ENCODE results near the gene ARHGAP21. TPM values are rescaled to one million over a fixed set of nuclear protein-coding genes. Genes with fewer than 3 reads are reported as not detected.
"Not testable (repeated sequence)": the region's sequence is repeated elsewhere in the genome, so short reads cannot be mapped to it uniquely, and the experiment has no call there.

The ARHGAP21 gene
- total RNA-seq, 4 donors from 2014 or later: 15.3 to 59.1 (median 37.1) TPM

DNA sequence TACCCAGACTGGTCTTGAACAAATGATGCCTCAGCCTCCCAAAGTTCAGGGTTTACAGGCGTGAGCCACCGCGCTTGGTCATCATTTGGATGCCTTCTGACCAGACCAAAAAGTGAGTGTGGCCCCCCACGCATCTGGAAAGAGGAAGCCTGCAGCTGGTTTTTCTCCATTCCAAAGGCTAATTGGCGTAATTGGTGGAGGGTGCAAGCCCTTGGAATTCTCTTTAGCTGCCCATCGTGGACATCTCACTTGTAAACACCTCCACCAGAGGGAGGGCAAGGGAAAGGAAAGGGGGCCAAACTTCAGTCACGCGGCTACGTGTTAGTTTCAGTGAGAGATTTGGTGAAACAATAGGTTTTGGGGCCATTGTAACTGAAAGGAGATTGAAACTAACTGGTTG, 4.1 kb upstream of the ARHGAP21 start:
- intact Hi-C loops (cut with DNase I): no loop called here
- Histone ChIP-seq H3K4me3 (no peak overlapping the region), H3K9me3 (no peaks in the 10 kb centered on the region), H3K4me1 (peaks cover 0 to 17% (median 0%) of the 10 kb centered on the region in 3 donors), H3K27ac (no peak overlapping the region), H3K36me3 (no peaks in the 10 kb centered on the region), H3K27me3 (no peaks in the 10 kb centered on the region)
- no peak for DNase-seq
- WGBS, 2 donors: 78 to 81% methylated on average over 6 to 7 of the region's 9 CpGs
- no peak for TF ChIP-seq POLR2A (IDR thresholded peaks at IDR 0.05)
- TF ChIP-seq, protein P1, sequence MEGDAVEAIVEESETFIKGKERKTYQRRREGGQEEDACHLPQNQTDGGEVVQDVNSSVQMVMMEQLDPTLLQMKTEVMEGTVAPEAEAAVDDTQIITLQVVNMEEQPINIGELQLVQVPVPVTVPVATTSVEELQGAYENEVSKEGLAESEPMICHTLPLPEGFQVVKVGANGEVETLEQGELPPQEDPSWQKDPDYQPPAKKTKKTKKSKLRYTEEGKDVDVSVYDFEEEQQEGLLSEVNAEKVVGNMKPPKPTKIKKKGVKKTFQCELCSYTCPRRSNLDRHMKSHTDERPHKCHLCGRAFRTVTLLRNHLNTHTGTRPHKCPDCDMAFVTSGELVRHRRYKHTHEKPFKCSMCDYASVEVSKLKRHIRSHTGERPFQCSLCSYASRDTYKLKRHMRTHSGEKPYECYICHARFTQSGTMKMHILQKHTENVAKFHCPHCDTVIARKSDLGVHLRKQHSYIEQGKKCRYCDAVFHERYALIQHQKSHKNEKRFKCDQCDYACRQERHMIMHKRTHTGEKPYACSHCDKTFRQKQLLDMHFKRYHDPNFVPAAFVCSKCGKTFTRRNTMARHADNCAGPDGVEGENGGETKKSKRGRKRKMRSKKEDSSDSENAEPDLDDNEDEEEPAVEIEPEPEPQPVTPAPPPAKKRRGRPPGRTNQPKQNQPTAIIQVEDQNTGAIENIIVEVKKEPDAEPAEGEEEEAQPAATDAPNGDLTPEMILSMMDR (IDR thresholded peaks at IDR 0.05): no peak

DNA sequence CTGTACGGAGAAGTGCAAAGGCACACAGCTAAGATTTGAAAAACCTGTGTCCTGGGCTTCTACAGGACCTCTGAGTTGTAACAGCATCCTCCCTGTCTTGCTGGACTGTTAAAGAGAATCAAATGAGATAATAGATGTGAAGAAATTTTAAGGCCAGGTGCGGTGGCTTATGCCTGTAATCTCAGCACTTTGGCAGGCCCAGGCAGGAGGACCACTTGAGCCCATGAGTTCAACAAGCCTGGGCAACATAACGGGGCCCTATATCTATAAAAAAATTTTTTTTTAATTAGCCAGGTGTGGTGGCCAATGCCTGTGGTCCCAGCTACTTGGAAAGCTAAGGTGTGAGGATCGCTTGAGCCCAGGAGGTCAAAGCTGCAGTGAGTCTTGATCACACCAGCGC, 2.9 kb upstream of the ARHGAP21 start:
- no peak for TF ChIP-seq POLR2A (IDR thresholded peaks at IDR 0.05)
- TF ChIP-seq, protein P1 (IDR thresholded peaks at IDR 0.05): no peak
- Histone ChIP-seq H3K4me3 (no peak overlapping the region), H3K27ac (no peak overlapping the region), H3K36me3 (no peaks in the 10 kb centered on the region), H3K27me3 (no peaks in the 10 kb centered on the region), H3K9me3 (no peaks in the 10 kb centered on the region), H3K4me1 (peaks cover 0 to 21% (median 0%) of the 10 kb centered on the region in 3 donors)
- WGBS, 2 donors: 77 to 91% methylated on average over 4 to 5 of the region's 5 CpGs
- DNase-seq: no peak
- intact Hi-C loops (cut with DNase I): no loop called here

DNA sequence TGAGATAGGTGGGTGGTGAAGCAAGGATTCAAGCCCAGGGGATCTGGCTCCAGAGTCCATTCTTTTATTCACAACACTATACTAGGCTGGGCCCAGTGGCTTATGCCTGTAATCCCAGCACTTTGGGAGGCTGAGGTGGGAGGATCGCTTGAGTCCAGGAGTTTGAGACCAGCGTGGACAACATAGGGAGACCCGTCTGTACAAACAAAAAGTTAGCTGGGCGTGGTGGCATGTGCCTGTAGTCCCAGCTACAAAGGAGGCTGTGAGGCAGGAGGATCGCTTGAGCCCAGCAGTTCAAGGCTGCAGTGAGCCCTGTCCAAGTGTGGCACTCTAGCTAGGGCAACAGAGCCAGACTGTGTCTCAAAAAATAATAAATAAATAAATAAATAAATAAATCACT, 2.3 kb upstream of the ARHGAP21 start:
- DNase-seq; H3K27me3 ChIP-seq; H3K9me3 ChIP-seq; H3K27ac ChIP-seq; intact Hi-C loops (cut with DNase I); H3K36me3 ChIP-seq; H3K4me3 ChIP-seq: not testable (repeated sequence)
- 91 to 98% methylated on average over 5 of the region's 5 CpGs for WGBS, 2 donors
- peaks cover 0 to 24% (median 0%) of the 10 kb centered on the region in 3 donors for H3K4me1 ChIP-seq

DNA sequence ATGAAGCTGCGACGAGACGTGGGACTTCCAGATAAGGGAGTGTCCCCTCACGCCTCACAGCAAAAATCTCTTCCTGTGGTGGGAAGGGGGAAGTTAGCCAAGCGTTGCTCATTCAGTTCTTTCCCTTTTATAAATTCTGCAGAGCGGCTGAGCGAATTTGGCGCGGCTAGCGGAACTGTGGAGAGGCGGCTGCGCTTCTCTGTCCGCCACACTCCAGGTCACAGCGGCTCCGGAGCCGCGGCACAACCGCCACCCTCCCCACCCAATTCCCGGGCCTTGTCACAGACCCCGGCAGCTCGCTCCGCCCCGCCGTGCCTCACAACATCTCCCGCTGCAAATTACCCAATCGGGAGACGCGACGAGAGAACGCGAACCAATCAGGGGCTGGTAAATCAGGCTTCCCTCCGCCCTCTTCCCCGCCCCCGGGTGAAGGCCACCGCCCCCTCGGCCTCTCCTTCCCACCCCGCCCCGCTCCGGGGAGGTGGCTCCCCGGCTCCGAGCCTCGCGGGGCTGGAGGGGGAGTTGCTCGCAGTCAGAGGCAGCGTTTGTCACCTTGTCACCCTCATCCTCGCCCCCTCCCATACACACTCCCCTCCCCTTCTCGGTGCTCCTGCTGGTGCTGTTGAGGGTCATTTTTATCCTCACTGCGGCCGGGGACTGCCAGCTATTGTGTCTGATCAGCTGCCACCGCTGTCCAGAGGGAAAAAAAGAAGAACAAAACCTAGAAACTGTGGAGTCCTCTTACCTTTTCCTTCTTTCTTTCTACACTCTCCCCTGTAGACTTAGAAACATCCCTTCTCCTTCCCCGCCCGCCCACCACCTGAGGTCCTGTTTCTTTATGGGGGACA, 918 bp upstream of the ARHGAP21 start:
- Histone ChIP-seq H3K27ac (peak overlapping the region; percentile 96 to 98 (median 98)), H3K9me3 (no peaks in the 10 kb centered on the region), H3K27me3 (no peaks in the 10 kb centered on the region), H3K4me3 (peak overlapping the region; percentile 66 to 87 (median 79)), H3K4me1 (peaks cover 0 to 38% (median 6%) of the 10 kb centered on the region in 3 donors), H3K36me3 (no peaks in the 10 kb centered on the region)
- 2 to 4% methylated on average over 17 to 26 of the region's 52 CpGs for WGBS, 2 donors
- intact Hi-C loops (cut with DNase I): no loop called here
- DNase-seq: peak; percentile 77
- TF ChIP-seq, protein P1 (IDR thresholded peaks at IDR 0.05): no peak
- TF ChIP-seq POLR2A (IDR thresholded peaks at IDR 0.05): peak in 3 of 4 donors; percentile 83 to 96 (median 86)

DNA sequence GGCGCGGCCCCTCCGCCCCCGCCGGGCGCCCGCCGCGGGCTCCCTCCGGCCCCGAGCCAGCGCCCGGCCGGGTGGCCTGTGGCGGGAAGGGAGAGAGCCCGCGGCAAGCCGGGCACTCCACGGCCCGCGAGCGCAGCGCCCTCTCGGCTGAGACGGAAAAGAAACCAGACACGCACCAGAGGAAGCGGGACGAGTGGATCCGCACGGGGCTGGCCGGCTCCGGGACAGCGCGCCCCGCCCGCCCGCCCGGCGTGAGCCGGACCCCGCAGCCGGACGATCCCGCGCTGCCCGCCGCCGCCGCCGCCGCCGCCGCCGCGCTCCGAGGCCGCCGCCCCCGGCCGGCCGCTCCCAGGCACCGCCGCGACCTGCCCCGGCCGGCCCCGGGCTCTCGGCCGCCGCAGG, 300 bp downstream of the ARHGAP21 start:
- H3K4me1 ChIP-seq: peaks cover 0 to 50% (median 8%) of the 10 kb centered on the region in 3 donors
- H3K4me3 ChIP-seq: peak overlapping the region; percentile 66 to 87 (median 79)
- TF ChIP-seq POLR2A (IDR thresholded peaks at IDR 0.05): no peak
- TF ChIP-seq, protein P1 (IDR thresholded peaks at IDR 0.05): no peak
- no peaks in the 10 kb centered on the region for H3K27me3 ChIP-seq
- no peaks in the 10 kb centered on the region for H3K9me3 ChIP-seq
- WGBS, 2 donors: no CpG with 5 or more reads among the region's 70 CpGs
- intact Hi-C loops (cut with DNase I): no loop called here
- DNase-seq: no peak
- peak overlapping the region; percentile 96 to 98 (median 98) for H3K27ac ChIP-seq
- no peaks in the 10 kb centered on the region for H3K36me3 ChIP-seq

Measured in esophagus squamous epithelium (tissue), 5 donors.